Panc1 (cell line): ENCODE results near the gene REV1.

Source experiments
- POLR2AphosphoS5 ChIP-seq: IDR thresholded peaks from 2 replicates; pipeline ENCODE4 v1.6.1; 2012; ENCODE audit warnings: mild to moderate bottlenecking, low read depth, low read length, moderate library complexity
- TF ChIP-seq, protein P1 (sequence below): fragments of 450-650 bp; IDR thresholded peaks from 2 replicates; pipeline ENCODE4 v1.5.1; 2017; ENCODE audit warnings: mild to moderate bottlenecking
- TF ChIP-seq, protein P2 (sequence below), 2 experiments: IDR thresholded peaks; 2 replicates each; pipeline ENCODE4 v1.6.1; 2011 to 2012; ENCODE audit warnings: low read depth in 2 of 2, control low read depth in 1 of 2, low read length in 1 of 2, mild to moderate bottlenecking in 1 of 2, moderate library complexity in 1 of 2; ENCODE audit not compliant: insufficient read depth in 1 of 2

DNA sequence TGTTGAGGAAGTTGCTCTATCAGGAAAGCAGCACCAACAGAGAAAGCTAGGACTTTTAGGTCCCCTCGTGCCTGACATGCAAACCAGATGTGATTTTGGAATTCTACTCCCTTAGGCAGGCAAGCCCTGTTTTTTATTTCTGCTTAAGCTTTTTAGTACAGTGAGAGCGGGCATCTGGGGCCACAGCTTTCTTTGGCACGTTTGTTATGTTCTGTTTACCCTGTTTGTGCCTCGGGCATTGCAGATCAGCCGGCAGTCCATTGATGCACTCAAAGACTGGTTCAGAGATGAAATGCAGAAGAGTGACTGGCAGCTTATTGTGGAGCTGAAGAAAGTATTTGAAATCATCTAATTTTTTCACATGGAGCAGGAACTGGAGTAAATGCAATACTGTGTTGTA is 90.8 kb downstream of the REV1 start:
- TF ChIP-seq, protein P1, sequence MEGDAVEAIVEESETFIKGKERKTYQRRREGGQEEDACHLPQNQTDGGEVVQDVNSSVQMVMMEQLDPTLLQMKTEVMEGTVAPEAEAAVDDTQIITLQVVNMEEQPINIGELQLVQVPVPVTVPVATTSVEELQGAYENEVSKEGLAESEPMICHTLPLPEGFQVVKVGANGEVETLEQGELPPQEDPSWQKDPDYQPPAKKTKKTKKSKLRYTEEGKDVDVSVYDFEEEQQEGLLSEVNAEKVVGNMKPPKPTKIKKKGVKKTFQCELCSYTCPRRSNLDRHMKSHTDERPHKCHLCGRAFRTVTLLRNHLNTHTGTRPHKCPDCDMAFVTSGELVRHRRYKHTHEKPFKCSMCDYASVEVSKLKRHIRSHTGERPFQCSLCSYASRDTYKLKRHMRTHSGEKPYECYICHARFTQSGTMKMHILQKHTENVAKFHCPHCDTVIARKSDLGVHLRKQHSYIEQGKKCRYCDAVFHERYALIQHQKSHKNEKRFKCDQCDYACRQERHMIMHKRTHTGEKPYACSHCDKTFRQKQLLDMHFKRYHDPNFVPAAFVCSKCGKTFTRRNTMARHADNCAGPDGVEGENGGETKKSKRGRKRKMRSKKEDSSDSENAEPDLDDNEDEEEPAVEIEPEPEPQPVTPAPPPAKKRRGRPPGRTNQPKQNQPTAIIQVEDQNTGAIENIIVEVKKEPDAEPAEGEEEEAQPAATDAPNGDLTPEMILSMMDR, result no peak
- TF ChIP-seq, protein P2, sequence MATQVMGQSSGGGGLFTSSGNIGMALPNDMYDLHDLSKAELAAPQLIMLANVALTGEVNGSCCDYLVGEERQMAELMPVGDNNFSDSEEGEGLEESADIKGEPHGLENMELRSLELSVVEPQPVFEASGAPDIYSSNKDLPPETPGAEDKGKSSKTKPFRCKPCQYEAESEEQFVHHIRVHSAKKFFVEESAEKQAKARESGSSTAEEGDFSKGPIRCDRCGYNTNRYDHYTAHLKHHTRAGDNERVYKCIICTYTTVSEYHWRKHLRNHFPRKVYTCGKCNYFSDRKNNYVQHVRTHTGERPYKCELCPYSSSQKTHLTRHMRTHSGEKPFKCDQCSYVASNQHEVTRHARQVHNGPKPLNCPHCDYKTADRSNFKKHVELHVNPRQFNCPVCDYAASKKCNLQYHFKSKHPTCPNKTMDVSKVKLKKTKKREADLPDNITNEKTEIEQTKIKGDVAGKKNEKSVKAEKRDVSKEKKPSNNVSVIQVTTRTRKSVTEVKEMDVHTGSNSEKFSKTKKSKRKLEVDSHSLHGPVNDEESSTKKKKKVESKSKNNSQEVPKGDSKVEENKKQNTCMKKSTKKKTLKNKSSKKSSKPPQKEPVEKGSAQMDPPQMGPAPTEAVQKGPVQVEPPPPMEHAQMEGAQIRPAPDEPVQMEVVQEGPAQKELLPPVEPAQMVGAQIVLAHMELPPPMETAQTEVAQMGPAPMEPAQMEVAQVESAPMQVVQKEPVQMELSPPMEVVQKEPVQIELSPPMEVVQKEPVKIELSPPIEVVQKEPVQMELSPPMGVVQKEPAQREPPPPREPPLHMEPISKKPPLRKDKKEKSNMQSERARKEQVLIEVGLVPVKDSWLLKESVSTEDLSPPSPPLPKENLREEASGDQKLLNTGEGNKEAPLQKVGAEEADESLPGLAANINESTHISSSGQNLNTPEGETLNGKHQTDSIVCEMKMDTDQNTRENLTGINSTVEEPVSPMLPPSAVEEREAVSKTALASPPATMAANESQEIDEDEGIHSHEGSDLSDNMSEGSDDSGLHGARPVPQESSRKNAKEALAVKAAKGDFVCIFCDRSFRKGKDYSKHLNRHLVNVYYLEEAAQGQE (IDR thresholded peaks at IDR 0.05; ENCODE audit: insufficient read depth in 1 of 2, low read depth in 2 of 2, low read length in 1 of 2), result no peak
- TF ChIP-seq POLR2AphosphoS5, result no peak
